Islet of Langerhans (tissue), 1 donor: ENCODE results near the gene PROK2.
A peak's percentile ranks its signal among the peaks of the same experiment; 100 is the strongest.

Experiments
- FAIRE-seq: peaks from one replicate; lab custom pipeline; 2011; peaks lifted over from hg19 to GRCh38; lab: Jason Lieb, UNC

PROK2 gene

GRCh38 chr3:71784914-71785531, at the start of gene PROK2:
Gene PROK2 (minus strand): TSS chr3:71785148. CDS start chr3:71785052, 96 bp downstream.
- FAIRE-seq = no peak

GRCh38 chr3:71831599-71831998, 46.7 kb upstream of the PROK2 start:
- no peak for FAIRE-seq

- FAIRE-seq = no peak
These were observed 40.8 kb upstream of the PROK2 start for GRCh38 chr3:71825551-71826283.

GRCh38 chr3:71821116-71821515, 36.2 kb upstream of the PROK2 start:
- FAIRE-seq = no peak

- no peak for FAIRE-seq
These were observed 32.3 kb upstream of the PROK2 start for GRCh38 chr3:71817262-71817661.

GRCh38 chr3:71816767-71817156, 31.8 kb upstream of the PROK2 start:
- no peak for FAIRE-seq

- FAIRE-seq = no peak
These were observed 30.6 kb upstream of the PROK2 start for GRCh38 chr3:71815340-71816067.

GRCh38 chr3:71813704-71814103, 28.8 kb upstream of the PROK2 start:
- no peak for FAIRE-seq

- FAIRE-seq = no peak
These were observed 28.1 kb upstream of the PROK2 start for GRCh38 chr3:71813073-71813472.

GRCh38 chr3:71810056-71810455, 25.1 kb upstream of the PROK2 start:
- no peak for FAIRE-seq

GRCh38 chr3:71809321-71810026, 24.5 kb upstream of the PROK2 start:
- FAIRE-seq = no peak

GRCh38 chr3:71806736-71807135, 21.8 kb upstream of the PROK2 start:
- FAIRE-seq = no peak

GRCh38 chr3:71805691-71806090, 20.7 kb upstream of the PROK2 start:
- FAIRE-seq = no peak

GRCh38 chr3:71805199-71805598, 20.3 kb upstream of the PROK2 start:
- no peak for FAIRE-seq

- FAIRE-seq = no peak
These were observed 18.3 kb upstream of the PROK2 start for GRCh38 chr3:71803248-71803647.

- no peak for FAIRE-seq
These were observed 17.0 kb upstream of the PROK2 start for GRCh38 chr3:71801986-71802385.

GRCh38 chr3:71800023-71800422, 15.1 kb upstream of the PROK2 start:
- peak; percentile 27 for FAIRE-seq

GRCh38 chr3:71797455-71797854, 12.5 kb upstream of the PROK2 start:
- FAIRE-seq = no peak

GRCh38 chr3:71796290-71796689, 11.3 kb upstream of the PROK2 start:
- no peak for FAIRE-seq

- no peak for FAIRE-seq
These were observed 6.7 kb upstream of the PROK2 start for GRCh38 chr3:71791634-71792033.

GRCh38 chr3:71789922-71790321, 5.0 kb upstream of the PROK2 start:
- no peak for FAIRE-seq

- FAIRE-seq = no peak
These were observed 3.0 kb upstream of the PROK2 start for GRCh38 chr3:71787851-71788405.
